Upper lobe of right lung (tissue), 1 donor: ENCODE results near the gene LPP. TPM values are rescaled to one million over a fixed set of nuclear protein-coding genes. Genes with fewer than 3 reads are reported as not detected.

ENCODE experiments used
- ATAC-seq: fragments of 200-7000 bp; cut with Tn5 transposase; one replicate; pipeline ENCODE4 v1.9.1; 2020; ENCODE audit warnings: mild to moderate bottlenecking, moderate library complexity
- DNase-seq: peaks from one replicate; pipeline ENCODE4 v3.0.0-alpha.2; 2020
- H3K27ac ChIP-seq: fragments of 200-600 bp; one replicate; pipeline ENCODE4 v1.8.0; 2022
- H3K27me3 ChIP-seq: fragments of 200-600 bp; one replicate; pipeline ENCODE4 v1.8.0; 2022; ENCODE audit warnings: mild to moderate bottlenecking
- H3K36me3 ChIP-seq: fragments of 200-600 bp; one replicate; pipeline ENCODE4 v1.8.0; 2022
- H3K4me1 ChIP-seq: fragments of 200-600 bp; one replicate; pipeline ENCODE4 v1.8.0; 2022
- H3K4me3 ChIP-seq: fragments of 200-600 bp; one replicate; pipeline ENCODE4 v1.8.0; 2022; ENCODE audit warnings: mild to moderate bottlenecking
- H3K9me3 ChIP-seq: fragments of 200-600 bp; one replicate; pipeline ENCODE4 v1.8.0; 2022
- intact Hi-C: fragments of 100-400 bp; cut with DNase I; formaldehyde crosslinking; loops from one replicate; pipeline ENCODE4 v1.11.0; 2022
- total RNA-seq: library from RNA; stranded (reverse); fragmentation: NEBNext Ultra II Directional; extraction: Animal tissue kit (Norgen Biotek cat#: 25700); gene quantifications from one replicate; pipeline ENCODE4 v1.2.1, GENCODE V29; 2021
- TF ChIP-seq, protein P1 (sequence below): fragments of 200-600 bp; IDR thresholded peaks from one replicate; pipeline ENCODE4 v1.8.0; 2022; ENCODE audit warnings: antibody characterized with exemption
- donor health status: DM: no; HTN: yes; CAD: no; lungs with severe emphysema.

The LPP gene
- total RNA-seq, 1 donor from 2014 or later: 191 TPM

DNA sequence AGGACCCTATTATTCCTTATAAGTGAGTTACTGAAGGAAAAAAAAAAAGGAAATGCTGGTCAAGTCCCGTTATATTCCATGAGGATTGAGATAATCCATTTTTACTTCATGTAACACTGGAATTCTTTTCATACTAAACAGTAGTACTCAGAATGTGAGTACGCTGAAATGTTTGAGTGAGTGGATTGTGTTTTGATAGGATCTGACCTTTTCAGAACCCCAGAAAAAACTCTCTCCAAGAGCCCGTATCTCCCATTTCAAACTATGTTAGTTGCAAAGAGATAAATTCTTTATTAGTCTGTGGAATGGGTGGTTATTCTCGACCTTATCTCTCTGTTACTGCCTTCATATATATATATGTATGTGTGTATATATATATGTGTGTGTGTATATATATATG, 2.5 kb upstream of the LPP start:
- peaks cover 21% of the 10 kb centered on the region for H3K4me1 ChIP-seq
- DNase-seq (no peak), ATAC-seq (no peak)
- no peaks in the 10 kb centered on the region for H3K9me3 ChIP-seq
- no peaks in the 10 kb centered on the region for H3K27me3 ChIP-seq
- no peaks in the 10 kb centered on the region for H3K36me3 ChIP-seq
- intact Hi-C loops: no loop called here
- H3K4me3 ChIP-seq: no peak overlapping the region
- TF ChIP-seq, protein P1, sequence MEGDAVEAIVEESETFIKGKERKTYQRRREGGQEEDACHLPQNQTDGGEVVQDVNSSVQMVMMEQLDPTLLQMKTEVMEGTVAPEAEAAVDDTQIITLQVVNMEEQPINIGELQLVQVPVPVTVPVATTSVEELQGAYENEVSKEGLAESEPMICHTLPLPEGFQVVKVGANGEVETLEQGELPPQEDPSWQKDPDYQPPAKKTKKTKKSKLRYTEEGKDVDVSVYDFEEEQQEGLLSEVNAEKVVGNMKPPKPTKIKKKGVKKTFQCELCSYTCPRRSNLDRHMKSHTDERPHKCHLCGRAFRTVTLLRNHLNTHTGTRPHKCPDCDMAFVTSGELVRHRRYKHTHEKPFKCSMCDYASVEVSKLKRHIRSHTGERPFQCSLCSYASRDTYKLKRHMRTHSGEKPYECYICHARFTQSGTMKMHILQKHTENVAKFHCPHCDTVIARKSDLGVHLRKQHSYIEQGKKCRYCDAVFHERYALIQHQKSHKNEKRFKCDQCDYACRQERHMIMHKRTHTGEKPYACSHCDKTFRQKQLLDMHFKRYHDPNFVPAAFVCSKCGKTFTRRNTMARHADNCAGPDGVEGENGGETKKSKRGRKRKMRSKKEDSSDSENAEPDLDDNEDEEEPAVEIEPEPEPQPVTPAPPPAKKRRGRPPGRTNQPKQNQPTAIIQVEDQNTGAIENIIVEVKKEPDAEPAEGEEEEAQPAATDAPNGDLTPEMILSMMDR: no peak
- H3K27ac ChIP-seq: no peak overlapping the region

DNA sequence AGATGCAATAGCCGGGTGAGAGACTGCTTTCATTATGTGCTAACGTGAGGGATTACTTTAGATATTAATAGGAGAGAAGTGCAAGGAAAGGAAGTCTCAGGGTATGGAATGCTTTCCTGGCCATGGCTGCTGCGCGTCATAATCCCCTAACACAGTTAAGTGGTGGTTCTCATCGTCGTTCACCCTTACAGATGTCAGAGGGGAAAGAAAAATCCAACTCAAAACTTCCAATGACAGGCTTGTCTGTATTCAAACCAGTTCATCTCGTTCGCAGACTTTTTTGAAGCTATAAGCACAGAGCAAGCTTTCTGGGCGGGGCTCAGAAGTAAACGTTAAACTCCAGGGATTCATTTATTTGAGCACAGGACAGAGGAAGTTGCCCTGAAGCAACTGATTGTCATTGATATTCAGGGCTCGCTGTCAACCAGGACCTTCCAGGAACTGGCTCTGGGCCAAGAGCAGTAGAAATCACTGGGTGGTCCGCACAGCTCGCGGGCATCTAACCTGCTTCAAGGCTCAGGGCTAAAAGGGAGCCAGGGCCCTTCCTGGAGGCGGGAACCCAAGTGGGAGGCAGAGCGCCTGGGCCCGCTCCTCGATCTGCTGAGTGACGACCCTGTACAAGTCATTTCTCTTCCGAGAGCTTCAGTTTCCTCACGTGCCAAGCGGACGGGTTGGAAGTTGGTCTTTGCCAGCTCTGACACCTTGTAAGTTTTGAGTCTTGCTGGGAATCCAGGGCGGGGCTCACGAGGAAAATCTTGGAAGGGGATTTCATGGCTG, 1.1 kb upstream of the LPP start:
- Histone ChIP-seq H3K27me3 (no peaks in the 10 kb centered on the region), H3K9me3 (no peaks in the 10 kb centered on the region), H3K36me3 (no peaks in the 10 kb centered on the region), H3K4me1 (peaks cover 30% of the 10 kb centered on the region), H3K4me3 (peak overlapping the region; percentile 81), H3K27ac (peak overlapping the region; percentile 95)
- peak; percentile 1 for ATAC-seq
- TF ChIP-seq, protein P1: no peak
- peak; percentile 73 for DNase-seq
- intact Hi-C loops: no loop called here

DNA sequence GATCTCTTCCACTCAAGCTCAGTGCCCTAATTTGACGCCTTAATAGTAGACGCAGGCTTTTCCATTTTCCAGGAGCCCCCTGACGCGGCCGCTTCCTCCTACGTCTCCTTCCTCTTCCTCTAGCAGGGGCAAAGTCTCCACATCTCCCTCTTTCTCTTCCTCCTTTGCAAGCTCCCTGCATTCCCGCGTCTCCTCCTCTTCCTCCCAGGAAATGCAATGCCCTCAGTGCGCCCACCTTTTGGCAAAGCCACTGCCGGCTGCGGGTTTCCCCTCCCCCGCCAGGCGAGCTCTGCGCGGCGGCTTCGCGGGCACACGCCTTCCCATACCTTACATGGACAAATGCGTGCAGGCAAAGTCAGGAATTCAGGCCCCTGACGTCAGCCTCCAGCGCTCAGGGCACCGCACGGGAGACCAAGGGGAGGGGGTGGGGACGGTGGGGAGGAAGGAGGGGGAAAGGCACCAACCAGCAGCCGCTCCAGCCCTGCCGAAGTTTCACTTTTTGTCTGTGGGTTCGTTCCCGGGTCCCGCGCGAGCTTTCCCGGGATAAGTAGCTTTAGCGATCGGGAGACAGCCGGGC, 432 bp upstream of the LPP start:
- TF ChIP-seq, protein P1: no peak
- peak; percentile 81 for ATAC-seq
- Histone ChIP-seq H3K4me1 (peaks cover 36% of the 10 kb centered on the region), H3K27ac (peak overlapping the region; percentile 95), H3K4me3 (peak overlapping the region; percentile 81), H3K36me3 (no peaks in the 10 kb centered on the region), H3K27me3 (no peaks in the 10 kb centered on the region), H3K9me3 (no peaks in the 10 kb centered on the region)
- peak; percentile 92 for DNase-seq
- intact Hi-C loops: no loop called here

DNA sequence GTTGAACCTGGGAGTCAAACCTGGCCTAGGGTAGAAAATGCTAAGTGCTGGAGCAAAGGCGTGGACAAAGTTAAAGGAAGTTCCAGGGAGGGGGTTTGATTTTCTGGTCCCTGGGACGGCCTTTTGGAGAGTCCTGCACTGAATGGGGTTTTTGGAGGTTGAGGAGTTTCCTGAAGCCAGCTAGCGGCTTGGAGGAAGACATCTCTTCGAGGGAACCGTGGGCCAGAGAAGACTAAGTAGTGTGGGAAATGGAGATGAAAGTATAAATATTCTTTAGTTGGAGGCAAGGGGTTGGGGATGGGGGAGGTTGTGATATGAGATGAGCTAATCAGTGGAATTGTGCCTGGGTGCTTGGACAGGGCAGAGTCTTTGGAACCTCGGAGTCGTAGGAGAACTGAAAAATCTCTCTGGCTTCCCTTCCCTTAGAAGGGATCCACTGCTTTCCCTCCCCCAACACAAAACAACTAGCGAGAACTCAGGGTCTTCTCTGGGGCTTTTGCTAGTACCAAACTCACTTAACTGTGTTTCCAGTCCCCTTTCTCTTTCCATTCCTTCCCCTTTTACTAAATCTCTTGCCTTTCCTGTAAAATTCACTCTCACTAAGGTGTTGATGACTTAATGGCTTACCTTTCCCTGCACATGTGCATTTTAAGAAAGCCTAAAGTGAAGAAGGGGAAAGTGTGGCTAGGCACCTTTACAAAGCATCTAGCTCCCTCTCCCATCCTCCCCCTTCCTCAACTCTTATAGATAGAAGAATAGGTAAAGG, 1.0 kb downstream of the LPP start:
- DNase-seq: no peak
- ATAC-seq: no peak
- TF ChIP-seq, protein P1: no peak
- Histone ChIP-seq H3K4me3 (peak overlapping the region; percentile 81), H3K36me3 (no peaks in the 10 kb centered on the region), H3K4me1 (peaks cover 45% of the 10 kb centered on the region), H3K27me3 (no peaks in the 10 kb centered on the region), H3K9me3 (no peaks in the 10 kb centered on the region), H3K27ac (peak overlapping the region; percentile 95)
- intact Hi-C loops: no loop called here

DNA sequence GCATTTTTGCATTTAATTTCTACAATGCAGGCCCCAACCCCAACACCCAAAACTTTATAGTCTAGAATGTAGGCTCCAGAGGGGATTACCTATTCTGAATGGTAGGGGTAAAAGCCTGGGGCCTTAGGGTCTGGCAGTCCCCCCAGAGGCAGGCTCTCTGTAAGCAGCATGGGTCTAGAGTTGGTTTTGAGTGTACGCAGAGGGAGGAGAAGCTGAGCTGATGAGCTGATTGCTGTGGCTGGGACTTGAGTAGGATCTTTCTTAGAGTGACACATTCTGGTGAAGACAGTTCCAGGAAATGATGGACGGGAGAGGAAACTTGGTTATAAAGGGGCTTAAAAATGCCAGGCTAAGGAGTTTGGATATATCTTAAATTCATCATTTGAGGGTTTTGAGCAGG, 2.1 kb downstream of the LPP start:
- intact Hi-C loops: no loop called here
- TF ChIP-seq, protein P1: no peak
- Histone ChIP-seq H3K9me3 (no peaks in the 10 kb centered on the region), H3K4me3 (peak overlapping the region; percentile 6), H3K27me3 (no peaks in the 10 kb centered on the region), H3K36me3 (no peaks in the 10 kb centered on the region), H3K4me1 (peaks cover 49% of the 10 kb centered on the region), H3K27ac (no peak overlapping the region)
- DNase-seq: no peak
- ATAC-seq: no peak
